ENCODE measurements around the gene TRUB1.
"Not testable (repeated sequence)": the region's sequence is repeated elsewhere in the genome, so short reads cannot be mapped to it uniquely, and the experiment has no call there.

Gene TRUB1

DNA sequence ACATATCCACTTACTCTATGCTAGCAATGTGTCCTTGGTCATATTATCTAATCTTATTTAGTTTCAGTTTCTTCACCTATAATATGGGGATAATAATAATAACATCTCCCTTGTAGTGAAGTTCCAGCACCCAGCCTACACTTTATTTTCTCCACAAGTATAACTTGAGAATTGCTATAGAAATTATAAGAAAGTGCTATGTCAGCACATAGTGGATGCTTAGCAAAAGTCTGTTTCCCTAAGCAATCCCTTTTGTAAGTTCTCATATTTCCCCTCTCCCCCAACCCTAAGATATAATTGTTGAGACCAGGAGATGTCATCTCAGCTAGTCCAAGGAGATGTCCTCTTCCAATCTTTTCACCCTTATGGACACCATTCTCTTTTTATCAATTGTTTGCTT, 5.8 kb upstream of the TRUB1 start:
- H3K4me3 ChIP-seq (replicated peaks in 1 of 2; ENCODE audit: low read depth in 2 of 2, low read length in 2 of 2): no peak overlapping the region
- TF ChIP-seq CTCF (IDR thresholded peaks at IDR 0.05; ENCODE audit: low read depth, low read length): no peak
- no peak for DNase-seq (ENCODE audit: low read depth in 2 of 2)

DNA sequence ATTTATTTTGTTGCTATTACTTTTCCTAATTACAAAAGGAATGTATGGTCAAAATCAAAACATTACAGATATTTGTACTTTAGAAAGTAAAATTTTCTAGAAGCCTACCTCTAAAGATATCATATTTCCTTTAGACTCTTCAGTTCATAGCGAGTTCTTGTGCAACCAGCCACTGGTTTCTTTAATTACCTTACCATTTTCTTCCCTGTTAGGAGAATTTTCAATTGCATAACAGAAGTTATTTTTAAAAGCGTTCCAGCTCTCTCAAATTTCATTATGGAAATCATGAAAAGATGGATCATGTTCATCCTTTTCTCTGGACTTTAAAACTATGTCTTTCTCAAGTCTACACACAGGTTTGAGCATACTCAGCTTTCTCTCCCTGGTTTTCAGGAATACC, 5.0 kb upstream of the TRUB1 start:
- no peak overlapping the region for H3K4me3 ChIP-seq (replicated peaks in 1 of 2; ENCODE audit: low read depth in 2 of 2, low read length in 2 of 2)
- DNase-seq (ENCODE audit: low read depth in 2 of 2): no peak
- no peak for TF ChIP-seq CTCF (IDR thresholded peaks at IDR 0.05; ENCODE audit: low read depth, low read length)

GRCh38 chr10:114933588-114933987, 4.4 kb upstream of the TRUB1 start:
- peak in 1 of 2 donors; percentile 25 for DNase-seq (ENCODE audit: low read depth in 2 of 2)
- TF ChIP-seq CTCF (IDR thresholded peaks at IDR 0.05; ENCODE audit: low read depth, low read length): no peak
- no peak overlapping the region for H3K4me3 ChIP-seq (replicated peaks in 1 of 2; ENCODE audit: low read depth in 2 of 2, low read length in 2 of 2)

DNA sequence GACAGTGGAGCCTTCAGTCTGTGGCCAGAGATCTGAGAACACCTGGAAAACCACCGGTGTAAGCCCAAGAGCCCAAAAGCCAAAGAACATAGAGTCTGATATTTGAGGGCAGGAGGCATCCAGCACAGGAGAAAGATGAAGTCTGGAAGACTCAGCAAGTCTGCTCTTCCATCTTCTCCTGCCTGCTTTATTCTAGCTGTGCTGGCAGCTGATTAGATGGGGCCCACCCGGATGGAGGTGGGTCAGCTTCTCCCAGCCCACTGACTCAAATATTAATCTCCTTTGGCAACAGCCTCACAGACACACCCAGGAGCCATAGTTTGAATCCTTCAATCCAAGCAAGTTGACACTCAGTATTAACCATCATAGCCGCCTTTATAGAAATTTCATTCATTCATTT, 4.0 kb upstream of the TRUB1 start:
- not testable (repeated sequence) for H3K4me3 ChIP-seq (replicated peaks in 1 of 2; ENCODE audit: low read depth in 2 of 2, low read length in 2 of 2); DNase-seq (ENCODE audit: low read depth in 2 of 2)

DNA sequence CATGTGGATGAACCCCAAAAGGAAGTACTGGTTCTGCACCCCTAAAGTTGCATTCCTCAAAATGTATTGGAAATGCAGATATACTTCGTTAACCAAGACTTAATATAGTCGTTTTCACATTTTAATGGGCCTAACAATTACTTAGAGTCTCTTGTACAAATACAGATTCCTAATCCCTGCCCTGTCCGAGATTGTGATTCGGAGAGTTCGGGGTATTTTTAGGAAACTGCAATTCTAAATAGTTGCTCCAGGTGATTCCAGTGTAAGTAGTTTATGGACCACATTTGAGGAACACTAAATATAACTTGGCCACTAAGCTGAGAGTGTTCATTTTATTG, 830 bp downstream of the TRUB1 start:
- TF ChIP-seq CTCF (IDR thresholded peaks at IDR 0.05; ENCODE audit: low read depth, low read length): no peak
- H3K4me3 ChIP-seq (replicated peaks in 1 of 2; ENCODE audit: low read depth in 2 of 2, low read length in 2 of 2): peak overlapping the region; percentile 78 to 90
- DNase-seq (ENCODE audit: low read depth in 2 of 2): no peak

DNA sequence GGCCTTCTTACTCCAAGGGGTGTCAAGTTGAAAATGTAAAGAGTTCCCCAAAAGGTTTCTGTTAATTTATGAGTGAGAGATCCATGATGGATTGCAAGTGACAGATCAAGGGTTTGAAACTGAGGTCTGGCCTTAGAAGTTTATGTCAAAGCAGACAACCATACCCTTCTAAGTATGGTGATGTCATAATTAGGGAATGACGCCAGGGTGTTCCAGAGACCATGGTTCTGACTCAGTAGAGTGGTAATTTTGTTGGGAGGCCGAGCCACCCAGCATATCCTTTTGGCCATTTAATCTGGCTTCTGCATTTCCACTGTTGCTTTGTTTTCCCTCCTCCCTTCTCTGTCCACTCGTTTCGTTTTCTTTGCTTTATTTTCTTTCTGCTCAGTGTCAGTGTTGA, 2.7 kb downstream of the TRUB1 start:
- peak; percentile 12 to 48 for DNase-seq (ENCODE audit: low read depth in 2 of 2)
- H3K4me3 ChIP-seq (replicated peaks in 1 of 2; ENCODE audit: low read depth in 2 of 2, low read length in 2 of 2): no peak overlapping the region
- no peak for TF ChIP-seq CTCF (IDR thresholded peaks at IDR 0.05; ENCODE audit: low read depth, low read length)

DNA sequence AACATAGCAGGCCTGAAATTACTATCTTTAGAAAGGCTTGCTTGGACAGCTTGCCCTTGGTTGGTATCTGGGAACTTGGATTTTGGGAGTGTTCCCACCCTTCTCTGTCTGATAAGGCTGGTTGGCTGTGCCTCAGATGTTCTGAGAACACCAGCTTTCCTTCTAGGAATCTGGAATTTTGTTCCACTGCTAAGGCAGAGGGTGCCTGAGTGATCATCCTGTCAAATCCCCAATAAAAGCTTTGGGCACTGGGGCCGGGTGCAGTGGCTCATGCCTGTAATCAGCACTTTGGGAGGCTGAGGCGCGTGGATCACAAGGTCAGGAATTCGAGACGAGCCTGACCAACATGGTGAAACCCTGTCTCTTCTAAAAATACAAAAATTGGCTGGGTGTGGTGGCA, 5.0 kb downstream of the TRUB1 start:
- DNase-seq (ENCODE audit: low read depth in 2 of 2): no peak
- no peak for TF ChIP-seq CTCF (IDR thresholded peaks at IDR 0.05; ENCODE audit: low read depth, low read length)
- H3K4me3 ChIP-seq (replicated peaks in 1 of 2; ENCODE audit: low read depth in 2 of 2, low read length in 2 of 2): no peak overlapping the region
